Naive thymus-derived CD4-positive, alpha-beta T cell (primary cell): ENCODE measurements around the gene MAPK12. TPM values are rescaled to one million over a fixed set of nuclear protein-coding genes. Genes with fewer than 3 reads are reported as not detected.

Experiments
- ATAC-seq: fragments of 150-1000 bp; cut with Tn5 transposase; 2 replicates; pipeline ENCODE4 v1.10.0; 2021; ENCODE audit warnings: mild to moderate bottlenecking, moderate library complexity
- CTCF ChIA-PET: fragments of 350-600 bp; sonication (Branson Sonifier 250); formaldehyde crosslinking; loops from one replicate; lab custom pipeline; 2021; ENCODE audit warnings: antibody characterized with exemption; lab: Charles Lee
- POLR2A ChIA-PET: fragments of 350-600 bp; sonication (Branson Sonifier 250); formaldehyde crosslinking; loops from one replicate; lab custom pipeline; 2021; ENCODE audit warnings: antibody characterized with exemption, inconsistent platforms; lab: Charles Lee
- DNase-seq, 9 donors: peaks; one replicate each; pipeline versions ENCODE4 v3.0.0 to v3.0.0-alpha.2; 2020 to 2022; ENCODE audit warnings: mixed read lengths in 1 of 9
- H3K27ac ChIP-seq: one replicate; pipeline ENCODE4 v1.7.0; 2013; ENCODE audit warnings: mild to moderate bottlenecking, low read depth, low read length, moderate library complexity
- H3K27me3 ChIP-seq, 2 donors: one replicate each; pipeline ENCODE4 v1.7.0; 2013; ENCODE audit warnings: low read length in 2 of 2, mild to moderate bottlenecking in 2 of 2, moderate library complexity in 2 of 2; ENCODE audit not compliant: control insufficient read depth in 2 of 2, insufficient read depth in 2 of 2
- H3K36me3 ChIP-seq, 3 experiments: 1 replicate in 2 of 3; 2 replicates in 1 of 3; pipeline ENCODE4 v1.7.0; 2013; ENCODE audit warnings: low read length in 3 of 3, mild to moderate bottlenecking in 3 of 3, moderate library complexity in 1 of 3; ENCODE audit not compliant: insufficient read depth in 3 of 3, control insufficient read depth in 2 of 3
- H3K4me1 ChIP-seq, 2 donors: one replicate each; pipeline ENCODE4 v1.7.0; 2013; ENCODE audit warnings: low read length in 2 of 2, mild to moderate bottlenecking in 2 of 2, moderate library complexity in 1 of 2; ENCODE audit not compliant: control insufficient read depth in 2 of 2, insufficient read depth in 2 of 2
- H3K4me3 ChIP-seq: 2 replicates; pipeline ENCODE4 v1.7.0; 2013; ENCODE audit warnings: mild to moderate bottlenecking, low read length
- H3K9me3 ChIP-seq, 3 experiments: 1 replicate in 2 of 3; 2 replicates in 1 of 3; pipeline ENCODE4 v1.7.0; 2013; ENCODE audit warnings: low read length in 3 of 3; ENCODE audit not compliant: control insufficient read depth in 2 of 3
- H3K27ac Mint-ChIP-seq, 9 donors: one replicate each; pipeline ENCODE4 v1.8.0; 2020 to 2022; ENCODE audit warnings: mixed read lengths in 9 of 9, mild to moderate bottlenecking in 8 of 9, moderate library complexity in 5 of 9, inconsistent platforms in 2 of 9
- H3K27me3 Mint-ChIP-seq, 5 donors: one replicate each; pipeline ENCODE4 v1.8.0; 2021 to 2022; ENCODE audit warnings: mixed read lengths in 5 of 5, mild to moderate bottlenecking in 1 of 5
- H3K36me3 Mint-ChIP-seq, 5 donors: one replicate each; pipeline ENCODE4 v1.8.0; 2020 to 2022; ENCODE audit warnings: mixed read lengths in 5 of 5, mild to moderate bottlenecking in 3 of 5, inconsistent platforms in 1 of 5
- H3K4me1 Mint-ChIP-seq, 7 donors: one replicate each; pipeline ENCODE4 v1.8.0; 2020 to 2022; ENCODE audit warnings: mixed read lengths in 7 of 7, mild to moderate bottlenecking in 3 of 7, inconsistent platforms in 1 of 7
- H3K4me3 Mint-ChIP-seq, 10 donors: one replicate each; pipeline ENCODE4 v1.8.0; 2020 to 2022; ENCODE audit warnings: mild to moderate bottlenecking in 10 of 10, mixed read lengths in 10 of 10, moderate library complexity in 6 of 10, inconsistent platforms in 2 of 10
- H3K9me3 Mint-ChIP-seq, 11 donors: one replicate each; pipeline ENCODE4 v1.8.0; 2020 to 2022; ENCODE audit warnings: mixed read lengths in 11 of 11, mild to moderate bottlenecking in 4 of 11, inconsistent platforms in 1 of 11, moderate library complexity in 1 of 11
- intact Hi-C, 2 donors: fragments of 100-400 bp; cut with micrococcal nuclease; formaldehyde crosslinking; loops; one replicate each; pipeline ENCODE4 v1.15.1; 2023
- polyA plus RNA-seq, 2 donors: library from polyadenylated mRNA; unstranded; fragments of 300-500 nt; fragmentation: Illumina TruSeq; gene quantifications; one replicate each; pipeline ENCODE4 v1.2.3, GENCODE V29; 2021
- total RNA-seq, 6 experiments: library from RNA in 5 of 6; stranded (reverse) in 5 of 6; gene quantifications; 1 replicate in 5 of 6; 2 replicates in 1 of 6; pipeline ENCODE4 v1.2.3 and lab custom pipeline; 2021 to 2026

Gene MAPK12
- total and polyA plus RNA-seq, 7 experiments from 2014 or later, result 0.07 to 6.2 (median 2.1) TPM; not detected in 1

DNA sequence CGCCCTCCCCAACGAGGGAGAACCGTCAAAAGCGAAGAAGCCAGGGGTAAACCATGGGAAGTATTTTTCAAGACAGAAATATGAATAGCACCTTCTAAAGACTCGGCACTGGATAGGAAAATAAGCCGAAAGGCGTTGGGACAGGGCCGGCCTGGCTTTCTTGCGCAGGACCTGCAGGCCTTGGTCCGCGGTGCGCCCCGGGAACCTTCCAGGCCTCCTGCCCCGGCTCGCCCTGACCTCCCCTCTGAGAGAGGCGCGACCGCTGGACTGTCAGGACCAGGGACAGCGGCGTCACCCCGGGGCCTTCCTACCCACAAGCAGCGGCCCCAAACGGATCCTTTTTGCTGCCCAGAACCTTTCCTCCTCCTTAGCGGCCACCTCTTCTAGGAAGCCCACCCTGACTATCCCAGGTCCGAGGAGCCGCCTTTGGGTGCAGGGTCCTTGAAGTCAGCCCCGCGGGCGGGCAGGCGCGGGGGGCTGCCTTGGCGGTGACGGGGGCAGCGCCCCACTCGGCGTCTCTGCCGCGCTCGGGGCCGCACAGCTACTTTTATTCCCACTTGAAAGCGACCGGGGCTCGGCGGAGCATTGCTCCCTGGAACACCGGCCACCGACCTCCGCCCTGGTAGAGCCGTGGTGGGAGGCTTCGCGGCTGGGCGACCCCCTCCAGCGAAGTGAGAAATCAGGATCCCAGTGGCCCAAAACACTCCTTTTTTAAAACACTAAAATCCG, 9.3 kb upstream of the MAPK12 start:
- DNase-seq, result peak; percentile 44 to 80 (median 67)
- H3K4me3 Mint-ChIP-seq, result peak overlapping the region; percentile 56 to 82 (median 74)
- Histone ChIP-seq H3K27me3 (no peaks in the 10 kb centered on the region), H3K27ac (peak overlapping the region; percentile 23), H3K36me3 (no peaks in the 10 kb centered on the region), H3K4me3 (peak overlapping the region; percentile 68), H3K4me1 (peaks cover 3 to 18% of the 10 kb centered on the region in 2 donors), H3K9me3 (no peaks in the 10 kb centered on the region)
- peaks cover 5 to 20% (median 13%) of the 10 kb centered on the region in 7 donors for H3K4me1 Mint-ChIP-seq
- H3K36me3 Mint-ChIP-seq, result peaks cover 0 to 1% (median 0%) of the 10 kb centered on the region in 5 donors
- ChIA-PET POLR2A (interaction anchor here (2.5 kb wide), 1 partner anchor 350 kb away, joined by 8 read pairs; no protein-coding TSS in a partner anchor), CTCF (interaction anchor here (0.7 kb wide), 1 partner anchor 513 kb away, joined by 4 read pairs; no protein-coding TSS in a partner anchor)
- peak; percentile 72 for ATAC-seq
- H3K9me3 Mint-ChIP-seq, result no peaks in the 10 kb centered on the region
- intact Hi-C loops, result loop anchor here (1.0 to 10.0 kb wide), 14 partner anchors 19 to 350 kb away; partner anchors contain the start of genes NCAPH2 (in 2 of the 2), CHKB (in 1 of the 2), DENND6B (in 1 of the 2) and HDAC10 (in 1 of the 2)
- H3K27ac Mint-ChIP-seq, result peak overlapping the region in 2 of 9 donors; percentile 33 to 48
- H3K27me3 Mint-ChIP-seq, result peaks cover 0 to 16% (median 0%) of the 10 kb centered on the region in 5 donors

DNA sequence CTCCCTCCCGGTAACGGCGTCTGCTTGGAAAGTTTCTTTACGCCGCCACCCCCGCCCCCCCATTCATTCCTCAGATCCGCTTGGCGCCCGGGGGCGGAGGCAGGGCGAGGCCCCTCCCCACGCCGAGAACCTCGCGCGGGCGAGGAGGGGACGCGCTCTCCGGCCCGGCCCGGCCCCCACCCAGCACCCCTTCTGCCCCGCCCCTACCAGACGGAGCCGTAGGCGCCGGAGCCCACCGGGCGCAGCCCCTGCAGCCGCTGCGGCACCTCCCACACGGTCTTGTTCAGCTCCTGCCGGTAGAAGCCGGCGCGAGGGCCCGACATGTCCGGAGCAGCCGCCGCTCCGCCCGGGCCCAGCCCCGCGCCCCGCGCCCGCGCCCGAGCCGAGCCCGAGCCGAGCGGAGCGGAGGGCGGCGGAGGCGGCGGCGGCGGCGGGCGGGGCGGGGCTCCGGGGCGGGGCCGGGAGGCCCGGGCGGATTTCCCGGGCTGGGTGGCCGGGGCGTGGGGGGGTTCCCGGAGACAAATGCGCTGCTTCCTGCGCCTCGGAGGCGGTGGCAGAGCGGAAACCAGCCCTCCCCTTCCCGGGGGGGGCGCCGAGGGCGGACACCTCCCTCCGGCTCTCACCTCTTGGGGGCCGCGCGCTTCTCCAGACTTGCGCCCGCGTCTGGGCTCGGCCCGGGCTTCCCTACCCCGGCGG, 8.6 kb upstream of the MAPK12 start, which contains the start of gene MAPK11:
Gene MAPK11 (minus strand): TSS at position 411 of the 696 bp plus-strand sequence. CDS start 88 bp downstream, at position 323.
- Histone ChIP-seq H3K4me1 (peaks cover 3 to 18% of the 10 kb centered on the region in 2 donors), H3K9me3 (no peaks in the 10 kb centered on the region), H3K27me3 (no peaks in the 10 kb centered on the region), H3K36me3 (no peaks in the 10 kb centered on the region), H3K27ac (peak within 1 kb of the TSS; percentile 23), H3K4me3 (peak within 1 kb of the TSS; percentile 68)
- peaks cover 5 to 18% (median 13%) of the 10 kb centered on the region in 7 donors for H3K4me1 Mint-ChIP-seq
- DNase-seq, result peak; percentile 47 to 83 (median 69)
- peaks cover 0 to 3% (median 0%) of the 10 kb centered on the region in 5 donors for H3K36me3 Mint-ChIP-seq
- intact Hi-C loops, result loop anchor here (1.0 to 10.0 kb wide), 13 partner anchors 18 to 351 kb away; partner anchors contain the start of genes NCAPH2 (in 2 of the 2), CHKB (in 1 of the 2), DENND6B (in 1 of the 2) and HDAC10 (in 1 of the 2)
- ATAC-seq, result peak; percentile 76
- peak within 1 kb of the TSS; percentile 60 to 82 (median 74) for H3K4me3 Mint-ChIP-seq
- peaks cover 0 to 16% (median 0%) of the 10 kb centered on the region in 5 donors for H3K27me3 Mint-ChIP-seq
- ChIA-PET CTCF (interaction anchor here (0.6 kb wide), 1 partner anchor 403 kb away, joined by 3 read pairs; no protein-coding TSS in a partner anchor), POLR2A (no interaction called here)
- peak within 1 kb of the TSS in 2 of 9 donors; percentile 48 to 55 for H3K27ac Mint-ChIP-seq
- H3K9me3 Mint-ChIP-seq, result no peaks in the 10 kb centered on the region

DNA sequence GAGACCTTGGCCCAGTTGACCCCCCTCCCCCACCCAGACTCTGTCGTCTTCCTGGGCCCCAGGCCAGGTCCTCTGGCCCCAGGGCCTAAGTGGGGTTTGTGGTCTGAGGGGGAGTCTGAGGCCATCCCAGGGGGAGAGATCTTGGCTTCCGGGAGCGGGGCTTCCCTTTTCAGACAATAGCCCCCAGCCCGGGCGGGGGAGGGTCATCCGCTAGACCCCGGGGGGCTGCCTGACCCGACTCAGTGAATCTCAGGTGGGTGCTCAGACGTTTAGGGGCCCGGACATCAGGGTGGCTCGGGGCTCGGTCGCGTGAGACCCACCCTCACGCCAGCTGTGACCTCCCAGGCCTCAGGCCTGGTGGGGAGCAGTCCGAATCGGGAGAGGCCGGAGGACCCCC, 8.1 kb upstream of the MAPK12 start:
- no peak for ATAC-seq
- CTCF ChIA-PET, result interaction anchor here (0.6 to 1.1 kb wide), 2 partner anchors 13 to 404 kb away, joined by 3 read pairs; no protein-coding TSS in a partner anchor
- H3K27me3 ChIP-seq, result no peaks in the 10 kb centered on the region
- H3K36me3 Mint-ChIP-seq, result peaks cover 0 to 5% (median 0%) of the 10 kb centered on the region in 5 donors
- H3K27me3 Mint-ChIP-seq, result peaks cover 0 to 16% (median 0%) of the 10 kb centered on the region in 5 donors
- H3K27ac Mint-ChIP-seq, result peak overlapping the region in 1 of 9 donors; percentile 55
- no peaks in the 10 kb centered on the region for H3K9me3 Mint-ChIP-seq
- no peak for DNase-seq
- H3K9me3 ChIP-seq, result no peaks in the 10 kb centered on the region
- peaks cover 5 to 18% (median 13%) of the 10 kb centered on the region in 7 donors for H3K4me1 Mint-ChIP-seq
- intact Hi-C loops, result no loop called here
- H3K4me1 ChIP-seq, result peaks cover 3 to 18% of the 10 kb centered on the region in 2 donors
- H3K4me3 ChIP-seq, result no peak overlapping the region
- no peak overlapping the region for H3K27ac ChIP-seq
- POLR2A ChIA-PET, result no interaction called here
- H3K36me3 ChIP-seq, result no peaks in the 10 kb centered on the region
- H3K4me3 Mint-ChIP-seq, result peak overlapping the region in 9 of 10 donors; percentile 17 to 82 (median 60)

DNA sequence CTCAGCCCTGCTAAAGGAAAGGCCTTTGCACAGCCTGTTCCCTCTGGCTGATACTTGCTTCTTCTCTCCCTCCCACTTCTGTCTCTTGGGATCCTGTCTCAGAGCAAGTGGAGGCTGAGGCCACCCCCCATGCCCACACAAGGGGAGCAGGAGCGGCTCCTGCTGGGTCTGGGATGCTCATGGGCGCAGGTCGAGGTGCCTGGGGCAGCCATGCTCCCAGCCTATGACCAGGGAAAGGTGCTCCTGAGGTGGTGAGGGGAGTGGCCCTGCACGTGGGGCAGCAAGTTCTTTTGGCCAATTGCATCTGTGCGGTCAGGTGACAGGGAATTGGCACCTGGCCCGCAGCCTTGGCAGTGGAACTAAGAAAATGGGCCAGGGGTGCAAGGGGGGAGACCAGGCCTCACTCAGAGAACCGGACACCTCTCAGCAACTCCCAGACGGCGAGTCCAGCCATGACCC, 7.2 kb upstream of the MAPK12 start:
- Histone ChIP-seq H3K4me3 (no peak overlapping the region), H3K36me3 (no peaks in the 10 kb centered on the region), H3K27ac (no peak overlapping the region), H3K9me3 (no peaks in the 10 kb centered on the region), H3K27me3 (no peaks in the 10 kb centered on the region), H3K4me1 (peaks cover 3 to 18% of the 10 kb centered on the region in 2 donors)
- peak overlapping the region in 7 of 10 donors; percentile 36 to 82 (median 59) for H3K4me3 Mint-ChIP-seq
- intact Hi-C loops, result no loop called here
- DNase-seq (no peak), ATAC-seq (no peak)
- CTCF ChIA-PET, result interaction anchor here (1.1 kb wide), 1 partner anchor 13 kb away, joined by 3 read pairs; no protein-coding TSS in a partner anchor
- H3K27me3 Mint-ChIP-seq, result peaks cover 0 to 12% (median 5%) of the 10 kb centered on the region in 5 donors
- H3K4me1 Mint-ChIP-seq, result peaks cover 0 to 17% (median 10%) of the 10 kb centered on the region in 7 donors
- POLR2A ChIA-PET, result no interaction called here
- H3K9me3 Mint-ChIP-seq, result no peaks in the 10 kb centered on the region
- H3K27ac Mint-ChIP-seq, result no peak overlapping the region
- H3K36me3 Mint-ChIP-seq, result peaks cover 0 to 5% (median 0%) of the 10 kb centered on the region in 5 donors

GRCh38 chr22:50267591-50268390, 6.3 kb upstream of the MAPK12 start:
- Mint-ChIP-seq H3K36me3 (peaks cover 0 to 5% (median 0%) of the 10 kb centered on the region in 5 donors), H3K27ac (no peak overlapping the region), H3K4me1 (peaks cover 0 to 17% (median 9%) of the 10 kb centered on the region in 7 donors), H3K4me3 (peak overlapping the region in 4 of 10 donors; percentile 36 to 82 (median 54)), H3K27me3 (peaks cover 0 to 14% (median 7%) of the 10 kb centered on the region in 5 donors), H3K9me3 (no peaks in the 10 kb centered on the region)
- Histone ChIP-seq H3K4me1 (peaks cover 3 to 18% of the 10 kb centered on the region in 2 donors), H3K27ac (no peak overlapping the region), H3K9me3 (no peaks in the 10 kb centered on the region), H3K36me3 (no peaks in the 10 kb centered on the region), H3K4me3 (no peak overlapping the region), H3K27me3 (peaks cover 2 to 4% of the 10 kb centered on the region in 2 donors)
- intact Hi-C loops, result no loop called here
- CTCF ChIA-PET, result interaction anchor here (0.6 kb wide), 1 partner anchor 60 kb away, joined by 3 read pairs; no protein-coding TSS in a partner anchor
- ATAC-seq (peak; percentile 59), DNase-seq (peak in 7 of 9 donors; percentile 18 to 69 (median 39))
- POLR2A ChIA-PET, result interaction anchor here (0.7 to 0.8 kb wide), 2 partner anchors 15 to 353 kb away, joined by 3 read pairs; no protein-coding TSS in a partner anchor
